GM12891 (cell line): ENCODE results near the gene SLC22A25.

ENCODE experiments used
- PAX5 ChIP-seq: IDR thresholded peaks from 2 replicates; pipeline ENCODE4 v1.6.1; 2011; ENCODE audit warnings: low read length, moderate library complexity, mild to moderate bottlenecking; ENCODE audit not compliant: insufficient read depth, severe bottlenecking
- POLR2A ChIP-seq: IDR thresholded peaks from 2 replicates; pipeline ENCODE4 v1.6.1; 2011; ENCODE audit warnings: low read depth, low read length, control low read depth
- POLR2AphosphoS5 ChIP-seq: IDR thresholded peaks from 2 replicates; pipeline ENCODE4 v1.6.1; 2011; ENCODE audit warnings: low read depth, low read length, control low read depth
- POU2F2 ChIP-seq: IDR thresholded peaks from 2 replicates; pipeline ENCODE4 v1.6.1; 2011; ENCODE audit warnings: low read depth, mild to moderate bottlenecking, control low read depth, low read length, moderate library complexity
- SPI1 ChIP-seq: IDR thresholded peaks from 2 replicates; pipeline ENCODE4 v1.6.1; 2011; ENCODE audit warnings: low read depth, low read length, control low read depth
- TAF1 ChIP-seq: IDR thresholded peaks from 2 replicates; pipeline ENCODE4 v1.6.1; 2011; ENCODE audit warnings: low read depth, low read length, control low read depth

GRCh38 chr11:63240098-63240497 lies 3.3 kb downstream of the SLC22A25 start:
- TF ChIP-seq TAF1 (no peak), POLR2AphosphoS5 (no peak), SPI1 (no peak), POLR2A (no peak), POU2F2 (no peak), PAX5 (no peak)
